Activated B cell treated with CpG ODN at 0.5 μM for 24 hours (primary cell): ENCODE measurements around the gene HLA-DRA. TPM values are rescaled to one million over a fixed set of nuclear protein-coding genes. Genes with fewer than 3 reads are reported as not detected.

Experiments used
- ATAC-seq: fragments of 200-7000 bp; cut with Tn5 transposase; one replicate; pipeline ENCODE4 v1.10.0; 2021; ENCODE audit warnings: low read depth, mild to moderate bottlenecking, moderate library complexity
- CTCF ChIA-PET: fragments of 350-600 bp; sonication (Branson Sonifier 250); formaldehyde crosslinking; loops from one replicate; lab custom pipeline; 2021; ENCODE audit warnings: antibody characterized with exemption; lab: Charles Lee
- POLR2A ChIA-PET: fragments of 350-600 bp; sonication (Branson Sonifier 250); formaldehyde crosslinking; loops from one replicate; lab custom pipeline; 2021; ENCODE audit warnings: antibody characterized with exemption; lab: Charles Lee
- DNase-seq: peaks from one replicate; pipeline ENCODE4 v3.0.0; 2022
- H3K27ac Mint-ChIP-seq: one replicate; pipeline ENCODE4 v1.8.0; 2020; ENCODE audit warnings: mixed read lengths
- H3K27me3 Mint-ChIP-seq: one replicate; pipeline ENCODE4 v1.8.0; 2021; ENCODE audit warnings: mixed read lengths
- H3K36me3 Mint-ChIP-seq: one replicate; pipeline ENCODE4 v1.8.0; 2021; ENCODE audit warnings: low read depth, mixed read lengths
- H3K4me1 Mint-ChIP-seq: one replicate; pipeline ENCODE4 v1.8.0; 2021; ENCODE audit warnings: mixed read lengths
- H3K4me3 Mint-ChIP-seq: one replicate; pipeline ENCODE4 v1.8.0; 2020; ENCODE audit warnings: mild to moderate bottlenecking, mixed read lengths
- H3K9me3 Mint-ChIP-seq: one replicate; pipeline ENCODE4 v1.8.0; 2020; ENCODE audit warnings: mixed read lengths
- intact Hi-C: fragments of 100-400 bp; cut with micrococcal nuclease; formaldehyde crosslinking; loops from one replicate; pipeline ENCODE4 v1.15.1; 2024
- total RNA-seq: library from RNA; stranded (reverse); gene quantifications from 2 replicates; pipeline ENCODE4 v1.2.3, GENCODE V29; 2022
- TF ChIP-seq, protein P1 (sequence below): fragments of 200-600 bp; IDR thresholded peaks from one replicate; pipeline ENCODE4 v1.8.0; 2022; ENCODE audit warnings: antibody characterized with exemption, mild to moderate bottlenecking

The HLA-DRA gene
- total RNA-seq, 1 donor from 2014 or later, result 2,835 TPM

DNA sequence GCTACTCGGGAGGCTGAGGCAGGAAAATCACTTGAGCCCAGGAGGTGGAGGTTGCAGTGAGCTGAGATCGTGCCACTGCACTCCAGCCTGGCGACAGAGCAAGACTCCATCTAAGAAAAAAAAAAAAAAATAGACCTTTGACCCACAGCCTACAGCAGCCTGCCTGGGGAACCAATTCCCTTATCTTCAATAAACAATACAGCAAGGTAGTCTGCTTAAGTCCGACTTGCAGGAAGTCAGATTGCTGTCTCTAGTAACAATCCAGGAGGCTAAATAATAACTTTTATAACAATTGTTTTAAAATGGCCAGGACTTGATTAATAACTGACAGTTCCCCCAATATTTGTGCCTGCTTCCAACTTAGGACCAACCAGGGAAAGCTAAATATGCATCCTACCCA is 13.3 kb upstream of the HLA-DRA start:
- peaks cover under 1% of the 10 kb centered on the region for H3K4me1 Mint-ChIP-seq
- DNase-seq (no peak), ATAC-seq (no peak)
- intact Hi-C loops, result no loop called here
- H3K36me3 Mint-ChIP-seq, result no peaks in the 10 kb centered on the region
- TF ChIP-seq, protein P1, sequence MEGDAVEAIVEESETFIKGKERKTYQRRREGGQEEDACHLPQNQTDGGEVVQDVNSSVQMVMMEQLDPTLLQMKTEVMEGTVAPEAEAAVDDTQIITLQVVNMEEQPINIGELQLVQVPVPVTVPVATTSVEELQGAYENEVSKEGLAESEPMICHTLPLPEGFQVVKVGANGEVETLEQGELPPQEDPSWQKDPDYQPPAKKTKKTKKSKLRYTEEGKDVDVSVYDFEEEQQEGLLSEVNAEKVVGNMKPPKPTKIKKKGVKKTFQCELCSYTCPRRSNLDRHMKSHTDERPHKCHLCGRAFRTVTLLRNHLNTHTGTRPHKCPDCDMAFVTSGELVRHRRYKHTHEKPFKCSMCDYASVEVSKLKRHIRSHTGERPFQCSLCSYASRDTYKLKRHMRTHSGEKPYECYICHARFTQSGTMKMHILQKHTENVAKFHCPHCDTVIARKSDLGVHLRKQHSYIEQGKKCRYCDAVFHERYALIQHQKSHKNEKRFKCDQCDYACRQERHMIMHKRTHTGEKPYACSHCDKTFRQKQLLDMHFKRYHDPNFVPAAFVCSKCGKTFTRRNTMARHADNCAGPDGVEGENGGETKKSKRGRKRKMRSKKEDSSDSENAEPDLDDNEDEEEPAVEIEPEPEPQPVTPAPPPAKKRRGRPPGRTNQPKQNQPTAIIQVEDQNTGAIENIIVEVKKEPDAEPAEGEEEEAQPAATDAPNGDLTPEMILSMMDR, result no peak
- POLR2A ChIA-PET, result interaction anchor here (0.6 to 1.6 kb wide), 5 partner anchors 10 to 380 kb away, joined by 3 to 8 read pairs (median 6); partner anchors contain the start of gene HLA-DRA
- peaks cover 2% of the 10 kb centered on the region for H3K27me3 Mint-ChIP-seq
- no peak overlapping the region for H3K27ac Mint-ChIP-seq
- H3K4me3 Mint-ChIP-seq, result no peak overlapping the region
- CTCF ChIA-PET, result interaction anchor here (1.2 to 4.6 kb wide), 5 partner anchors 13 to 358 kb away, joined by 3 to 22 read pairs (median 7); no protein-coding TSS in a partner anchor
- no peaks in the 10 kb centered on the region for H3K9me3 Mint-ChIP-seq

DNA sequence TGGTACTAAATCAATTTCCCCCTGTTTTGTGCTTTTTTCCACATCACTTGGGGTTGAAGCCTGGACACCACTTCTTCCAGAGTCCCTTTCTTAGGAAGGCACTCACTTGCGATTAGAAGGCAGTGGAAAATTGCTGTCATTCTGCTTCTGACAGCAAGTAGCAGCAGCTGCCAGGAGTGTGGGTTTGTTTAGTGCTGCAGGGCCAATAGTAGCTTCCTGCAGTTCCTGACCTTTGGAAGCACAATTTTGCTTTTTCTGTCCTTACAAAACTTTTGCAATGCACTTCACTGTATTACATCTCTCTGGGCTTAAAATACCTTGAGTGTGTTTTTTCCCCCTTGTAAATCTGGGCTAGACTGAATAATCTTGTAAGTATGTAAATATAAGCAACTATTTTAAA is 12.5 kb upstream of the HLA-DRA start:
- ChIA-PET POLR2A (no interaction called here), CTCF (interaction anchor here (2.0 to 4.6 kb wide), 2 partner anchors 14 to 265 kb away, joined by 7 to 22 read pairs; no protein-coding TSS in a partner anchor)
- Mint-ChIP-seq H3K4me1 (peaks cover 5% of the 10 kb centered on the region), H3K27me3 (peaks cover 2% of the 10 kb centered on the region), H3K4me3 (no peak overlapping the region), H3K27ac (no peak overlapping the region), H3K9me3 (no peaks in the 10 kb centered on the region), H3K36me3 (no peaks in the 10 kb centered on the region)
- TF ChIP-seq, protein P1, result no peak
- DNase-seq (no peak), ATAC-seq (no peak)
- intact Hi-C loops, result no loop called here

DNA sequence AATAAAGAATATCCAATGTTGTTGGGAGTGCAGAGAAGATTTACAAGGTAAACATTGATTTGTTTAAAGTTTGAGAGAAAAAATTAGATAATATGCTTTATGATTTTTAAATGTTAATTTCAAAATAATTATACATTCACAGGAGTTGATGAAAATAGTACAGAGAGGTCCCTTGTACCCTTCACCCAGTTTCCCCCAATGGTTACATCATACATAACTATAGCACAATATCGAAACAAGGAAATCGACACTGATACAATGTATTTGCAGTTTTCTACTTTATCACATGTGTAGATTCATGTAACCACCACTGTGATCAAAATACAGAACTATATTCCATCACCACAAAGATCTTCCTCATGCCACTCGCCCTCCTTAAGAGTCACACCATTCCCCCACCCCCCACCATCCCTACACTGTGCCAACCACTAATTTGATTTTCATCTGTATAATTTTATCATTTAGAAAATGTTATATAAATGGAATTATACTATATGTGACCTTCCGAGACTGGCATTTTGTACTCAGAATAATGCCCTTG is 11.7 kb upstream of the HLA-DRA start:
- no peak for DNase-seq
- CTCF ChIA-PET, result no interaction called here
- TF ChIP-seq, protein P1, result no peak
- Mint-ChIP-seq H3K27ac (no peak overlapping the region), H3K4me3 (no peak overlapping the region), H3K27me3 (no peaks in the 10 kb centered on the region), H3K4me1 (peaks cover 8% of the 10 kb centered on the region), H3K36me3 (no peaks in the 10 kb centered on the region), H3K9me3 (no peaks in the 10 kb centered on the region)
- POLR2A ChIA-PET, result no interaction called here
- intact Hi-C loops, result no loop called here
- no peak for ATAC-seq

DNA sequence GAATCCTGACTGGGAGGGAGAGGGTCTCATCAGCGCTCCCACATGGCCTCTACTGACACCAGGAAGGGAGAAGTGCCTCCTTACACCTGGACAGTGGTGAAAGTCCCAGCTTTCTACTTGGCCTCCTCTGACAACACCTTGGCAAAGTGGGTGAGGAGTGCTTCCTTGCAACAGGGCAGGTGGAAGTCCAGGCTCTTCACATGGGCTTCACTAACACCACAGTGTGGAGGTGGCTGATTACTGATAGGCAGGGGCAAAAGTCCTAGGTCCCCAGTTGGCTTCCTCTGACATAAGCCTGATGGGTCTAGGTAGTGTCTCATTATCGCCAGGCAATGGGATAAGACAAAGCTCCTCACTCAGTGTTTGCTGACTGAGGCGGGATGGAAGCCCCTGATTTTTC is 9.5 kb upstream of the HLA-DRA start:
- no peak overlapping the region for H3K27ac Mint-ChIP-seq

DNA sequence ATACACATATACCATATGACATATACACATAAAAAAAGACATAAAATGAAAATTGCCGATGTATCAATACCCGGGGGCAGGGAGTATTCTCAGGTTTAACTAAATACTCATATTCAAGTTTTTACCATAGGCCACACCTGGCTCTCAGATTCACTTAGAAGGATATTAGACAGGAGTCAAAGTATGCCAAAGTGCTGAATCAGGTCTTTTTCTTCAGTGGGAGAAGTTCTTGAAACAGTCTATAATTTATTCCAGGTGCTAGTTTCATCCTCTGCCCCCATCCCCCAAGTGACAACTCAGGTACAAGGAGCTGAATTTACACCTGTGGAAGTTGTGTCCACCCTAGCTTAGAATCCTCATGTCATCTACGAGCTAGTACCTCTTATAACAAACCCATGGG is 8.5 kb upstream of the HLA-DRA start:
- Mint-ChIP-seq H3K4me3 (no peak overlapping the region), H3K4me1 (peaks cover 24% of the 10 kb centered on the region), H3K9me3 (no peaks in the 10 kb centered on the region), H3K36me3 (no peaks in the 10 kb centered on the region), H3K27me3 (no peaks in the 10 kb centered on the region), H3K27ac (no peak overlapping the region)
- intact Hi-C loops, result loop anchor here (5.0 to 10.0 kb wide), 2 partner anchors 436 to 544 kb away; no protein-coding TSS in a partner anchor
- POLR2A ChIA-PET, result interaction anchor here (0.7 to 2.6 kb wide), 5 partner anchors 186 to 269 kb away, joined by 3 to 11 read pairs (median 4); no protein-coding TSS in a partner anchor
- no peak for DNase-seq
- TF ChIP-seq, protein P1, result no peak
- no peak for ATAC-seq
- CTCF ChIA-PET, result interaction anchor here (0.6 to 3.6 kb wide), 9 partner anchors 17 to 437 kb away, joined by 3 to 65 read pairs (median 4); partner anchors contain the start of gene HLA-DQB1

More for the DNA sequence above, 9.5 kb upstream of the HLA-DRA start:
- no peaks in the 10 kb centered on the region for H3K27me3 Mint-ChIP-seq
- POLR2A ChIA-PET, result interaction anchor here (1.6 kb wide), 1 partner anchor 208 kb away, joined by 3 read pairs; no protein-coding TSS in a partner anchor
- no peak overlapping the region for H3K4me3 Mint-ChIP-seq
- DNase-seq (no peak), ATAC-seq (no peak)
- peaks cover 16% of the 10 kb centered on the region for H3K4me1 Mint-ChIP-seq
- H3K36me3 Mint-ChIP-seq, result no peaks in the 10 kb centered on the region
- TF ChIP-seq, protein P1, result no peak
- CTCF ChIA-PET, result interaction anchor here (0.6 to 3.2 kb wide), 4 partner anchors 16 to 438 kb away, joined by 3 to 18 read pairs (median 3); no protein-coding TSS in a partner anchor
- intact Hi-C loops, result loop anchor here (5.0 to 10.0 kb wide), 2 partner anchors 437 to 545 kb away; no protein-coding TSS in a partner anchor
- H3K9me3 Mint-ChIP-seq, result no peaks in the 10 kb centered on the region
